WTC11 (cell line): ENCODE data around the gene EEFSEC. TPM values are rescaled to one million over a fixed set of nuclear protein-coding genes. Genes with fewer than 3 reads are reported as not detected.

Source experiments
- ATAC-seq: fragments of 200-7000 bp; cut with Tn5 transposase; 2 replicates; pipeline ENCODE4 v1.10.0; 2021; ENCODE audit warnings: mild to moderate bottlenecking, moderate library complexity
- CTCF ChIA-PET: fragments of 300-600 bp; sonication (Branson Sonifier 250); formaldehyde crosslinking; loops from one replicate; lab custom pipeline; 2021; ENCODE audit warnings: antibody characterized with exemption; lab: Charles Lee
- POLR2A ChIA-PET: fragments of 350-600 bp; sonication (Branson Sonifier 250); formaldehyde crosslinking; loops from one replicate; lab custom pipeline; 2021; ENCODE audit warnings: antibody characterized with exemption; lab: Charles Lee
- DNase-seq: peaks from one replicate; pipeline ENCODE4 v3.0.0; 2021; ENCODE audit warnings: low spot score
- H3K27ac Mint-ChIP-seq: 2 replicates; pipeline ENCODE4 v1.8.0; 2021; ENCODE audit warnings: mixed read lengths
- H3K27me3 Mint-ChIP-seq: 2 replicates; pipeline ENCODE4 v1.8.0; 2021; ENCODE audit warnings: low read depth, mild to moderate bottlenecking, moderate library complexity, mixed read lengths
- H3K36me3 Mint-ChIP-seq: 2 replicates; pipeline ENCODE4 v1.8.0; 2021; ENCODE audit warnings: mixed read lengths
- H3K4me1 Mint-ChIP-seq: 2 replicates; pipeline ENCODE4 v1.8.0; 2022; ENCODE audit warnings: mixed read lengths
- H3K4me3 Mint-ChIP-seq: 2 replicates; pipeline ENCODE4 v1.8.0; 2021; ENCODE audit warnings: mild to moderate bottlenecking, moderate library complexity, mixed read lengths
- H3K9me3 Mint-ChIP-seq: 2 replicates; pipeline ENCODE4 v1.8.0; 2021; ENCODE audit warnings: mixed read lengths
- CREB1 ChIP-seq: sonication (generic); formaldehyde crosslinking; IDR thresholded peaks from 2 replicates; pipeline ENCODE4 v1.8.0; 2023; ENCODE audit warnings: mild to moderate bottlenecking, missing genetic modification reagents
- E2F1 ChIP-seq: sonication (generic); formaldehyde crosslinking; IDR thresholded peaks from 2 replicates; pipeline ENCODE4 v1.8.0; 2022; ENCODE audit warnings: mild to moderate bottlenecking, missing genetic modification reagents
- E2F4 ChIP-seq: sonication (generic); formaldehyde crosslinking; IDR thresholded peaks from 2 replicates; pipeline ENCODE4 v1.8.1; 2022; ENCODE audit warnings: low read depth, mild to moderate bottlenecking, moderate library complexity, missing genetic modification reagents, borderline replicate concordance
- ETV6 ChIP-seq: sonication (generic); formaldehyde crosslinking; IDR thresholded peaks from 2 replicates; pipeline ENCODE4 v1.8.1; 2022; ENCODE audit warnings: mild to moderate bottlenecking, missing genetic modification reagents
- GABPB1 ChIP-seq: sonication (generic); formaldehyde crosslinking; IDR thresholded peaks from 2 replicates; pipeline ENCODE4 v1.8.1; 2023; ENCODE audit warnings: mild to moderate bottlenecking, missing genetic modification reagents
- JAZF1 ChIP-seq: fragments of 250-450 bp; sonication (Bioruptor Pico); IDR thresholded peaks from 2 replicates; pipeline ENCODE4 v1.9.0; 2021; ENCODE audit warnings: moderate library complexity, mild to moderate bottlenecking, inconsistent platforms
- MLX ChIP-seq: sonication (generic); formaldehyde crosslinking; IDR thresholded peaks from 2 replicates; pipeline ENCODE4 v1.8.1; 2023; ENCODE audit warnings: mild to moderate bottlenecking, missing genetic modification reagents, moderate library complexity
- NFE2L1 ChIP-seq: sonication (generic); formaldehyde crosslinking; IDR thresholded peaks from 2 replicates; pipeline ENCODE4 v1.8.1; 2023; ENCODE audit warnings: missing genetic modification reagents
- OVOL2 ChIP-seq: fragments of 250-450 bp; sonication (Bioruptor Pico); IDR thresholded peaks from 2 replicates; pipeline ENCODE4 v1.9.0; 2021; ENCODE audit warnings: mild to moderate bottlenecking, borderline replicate concordance
- TEAD1 ChIP-seq: sonication (generic); formaldehyde crosslinking; IDR thresholded peaks from 2 replicates; pipeline ENCODE4 v1.8.0; 2022; ENCODE audit warnings: mild to moderate bottlenecking, missing genetic modification reagents
- TP53 ChIP-seq: sonication (generic); formaldehyde crosslinking; IDR thresholded peaks from 2 replicates; pipeline ENCODE4 v1.8.1; 2023; ENCODE audit warnings: mild to moderate bottlenecking, missing genetic modification reagents
- ZBTB21 ChIP-seq: sonication (generic); formaldehyde crosslinking; IDR thresholded peaks from 2 replicates; pipeline ENCODE4 v1.8.1; 2023; ENCODE audit warnings: mild to moderate bottlenecking, missing genetic modification reagents, borderline replicate concordance
- ZNF121 ChIP-seq: sonication (generic); formaldehyde crosslinking; IDR thresholded peaks from 2 replicates; pipeline ENCODE4 v1.8.0; 2023; ENCODE audit warnings: missing genetic modification reagents
- ZNF138 ChIP-seq: sonication (generic); formaldehyde crosslinking; conservative IDR thresholded peaks from 2 replicates; pipeline ENCODE4 v1.8.1; 2022; ENCODE audit warnings: mild to moderate bottlenecking, moderate library complexity, missing genetic modification reagents
- ZNF219 ChIP-seq: sonication (generic); formaldehyde crosslinking; IDR thresholded peaks from 2 replicates; pipeline ENCODE4 v1.8.0; 2023; ENCODE audit warnings: missing genetic modification reagents, mild to moderate bottlenecking, borderline replicate concordance
- ZNF263 ChIP-seq: sonication (generic); formaldehyde crosslinking; IDR thresholded peaks from 2 replicates; pipeline ENCODE4 v1.8.1; 2022; ENCODE audit warnings: low read depth, mild to moderate bottlenecking, moderate library complexity, missing genetic modification reagents
- ZNF396 ChIP-seq: fragments of 250-450 bp; sonication (Bioruptor Pico); IDR thresholded peaks from 2 replicates; pipeline ENCODE4 v1.8.0; 2021; ENCODE audit warnings: mild to moderate bottlenecking, moderate library complexity, borderline replicate concordance
- total RNA-seq: library from RNA; stranded (reverse); gene quantifications from 3 replicates; pipeline ENCODE4 v1.2.3, GENCODE V29; 2021
- TF ChIP-seq, protein P1 (sequence below): sonication (generic); formaldehyde crosslinking; IDR thresholded peaks from 2 replicates; pipeline ENCODE4 v1.8.1; 2022; ENCODE audit warnings: missing genetic modification reagents, borderline replicate concordance
- TF ChIP-seq, protein P2 (sequence below): sonication (generic); formaldehyde crosslinking; IDR thresholded peaks from 2 replicates; pipeline ENCODE4 v1.8.1; 2023; ENCODE audit warnings: mild to moderate bottlenecking, missing genetic modification reagents
- TF ChIP-seq, protein P3 (sequence below): fragments of 200-600 bp; IDR thresholded peaks from 2 replicates; pipeline ENCODE4 v1.8.0; 2022; ENCODE audit warnings: antibody characterized with exemption

Gene EEFSEC
- total RNA-seq, 1 experiment from 2014 or later, result 13.7 TPM

GRCh38 chr3:128149650-128150049 is 3.6 kb upstream of the EEFSEC start (continued):
- TF ChIP-seq, protein P1, sequence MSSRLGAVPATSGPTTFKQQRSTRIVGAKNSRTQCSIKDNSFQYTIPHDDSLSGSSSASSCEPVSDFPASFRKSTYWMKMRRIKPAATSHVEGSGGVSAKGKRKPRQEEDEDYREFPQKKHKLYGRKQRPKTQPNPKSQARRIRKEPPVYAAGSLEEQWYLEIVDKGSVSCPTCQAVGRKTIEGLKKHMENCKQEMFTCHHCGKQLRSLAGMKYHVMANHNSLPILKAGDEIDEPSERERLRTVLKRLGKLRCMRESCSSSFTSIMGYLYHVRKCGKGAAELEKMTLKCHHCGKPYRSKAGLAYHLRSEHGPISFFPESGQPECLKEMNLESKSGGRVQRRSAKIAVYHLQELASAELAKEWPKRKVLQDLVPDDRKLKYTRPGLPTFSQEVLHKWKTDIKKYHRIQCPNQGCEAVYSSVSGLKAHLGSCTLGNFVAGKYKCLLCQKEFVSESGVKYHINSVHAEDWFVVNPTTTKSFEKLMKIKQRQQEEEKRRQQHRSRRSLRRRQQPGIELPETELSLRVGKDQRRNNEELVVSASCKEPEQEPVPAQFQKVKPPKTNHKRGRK (CRISPR knock-in tag), result no peak
- TF ChIP-seq ZNF121 (CRISPR knock-in tag) (no peak), CREB1 (no peak), TEAD1 (CRISPR knock-in tag) (no peak), ETV6 (CRISPR knock-in tag) (no peak), NFE2L1 (CRISPR knock-in tag) (no peak)
- TF ChIP-seq, protein P2, sequence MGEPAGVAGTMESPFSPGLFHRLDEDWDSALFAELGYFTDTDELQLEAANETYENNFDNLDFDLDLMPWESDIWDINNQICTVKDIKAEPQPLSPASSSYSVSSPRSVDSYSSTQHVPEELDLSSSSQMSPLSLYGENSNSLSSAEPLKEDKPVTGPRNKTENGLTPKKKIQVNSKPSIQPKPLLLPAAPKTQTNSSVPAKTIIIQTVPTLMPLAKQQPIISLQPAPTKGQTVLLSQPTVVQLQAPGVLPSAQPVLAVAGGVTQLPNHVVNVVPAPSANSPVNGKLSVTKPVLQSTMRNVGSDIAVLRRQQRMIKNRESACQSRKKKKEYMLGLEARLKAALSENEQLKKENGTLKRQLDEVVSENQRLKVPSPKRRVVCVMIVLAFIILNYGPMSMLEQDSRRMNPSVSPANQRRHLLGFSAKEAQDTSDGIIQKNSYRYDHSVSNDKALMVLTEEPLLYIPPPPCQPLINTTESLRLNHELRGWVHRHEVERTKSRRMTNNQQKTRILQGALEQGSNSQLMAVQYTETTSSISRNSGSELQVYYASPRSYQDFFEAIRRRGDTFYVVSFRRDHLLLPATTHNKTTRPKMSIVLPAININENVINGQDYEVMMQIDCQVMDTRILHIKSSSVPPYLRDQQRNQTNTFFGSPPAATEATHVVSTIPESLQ (CRISPR knock-in tag), result no peak

- DNase-seq (no peak), ATAC-seq (no peak)
- no peak overlapping the region for H3K27ac Mint-ChIP-seq
- ChIA-PET CTCF (no interaction called here), POLR2A (no interaction called here)
- peaks cover 10% of the 10 kb centered on the region for H3K9me3 Mint-ChIP-seq
- H3K4me3 Mint-ChIP-seq, result no peak overlapping the region
- H3K27me3 Mint-ChIP-seq, result peaks cover 10% of the 10 kb centered on the region
- TF ChIP-seq ZNF219 (CRISPR knock-in tag) (no peak), GABPB1 (CRISPR knock-in tag) (peak; percentile 53; the same call in 1 of the 2 replicates), ZNF396 (CRISPR knock-in tag) (no peak), NFE2L1 (CRISPR knock-in tag) (no peak)
- 0 out of 2 replicates have a peak, but pooled peaks cover 3% of the 10 kb centered on the region for H3K4me1 Mint-ChIP-seq
- H3K36me3 Mint-ChIP-seq, result peaks cover 12% of the 10 kb centered on the region
Measured at GRCh38 chr3:128151758-128152274, 1.5 kb upstream of the EEFSEC start.

DNA sequence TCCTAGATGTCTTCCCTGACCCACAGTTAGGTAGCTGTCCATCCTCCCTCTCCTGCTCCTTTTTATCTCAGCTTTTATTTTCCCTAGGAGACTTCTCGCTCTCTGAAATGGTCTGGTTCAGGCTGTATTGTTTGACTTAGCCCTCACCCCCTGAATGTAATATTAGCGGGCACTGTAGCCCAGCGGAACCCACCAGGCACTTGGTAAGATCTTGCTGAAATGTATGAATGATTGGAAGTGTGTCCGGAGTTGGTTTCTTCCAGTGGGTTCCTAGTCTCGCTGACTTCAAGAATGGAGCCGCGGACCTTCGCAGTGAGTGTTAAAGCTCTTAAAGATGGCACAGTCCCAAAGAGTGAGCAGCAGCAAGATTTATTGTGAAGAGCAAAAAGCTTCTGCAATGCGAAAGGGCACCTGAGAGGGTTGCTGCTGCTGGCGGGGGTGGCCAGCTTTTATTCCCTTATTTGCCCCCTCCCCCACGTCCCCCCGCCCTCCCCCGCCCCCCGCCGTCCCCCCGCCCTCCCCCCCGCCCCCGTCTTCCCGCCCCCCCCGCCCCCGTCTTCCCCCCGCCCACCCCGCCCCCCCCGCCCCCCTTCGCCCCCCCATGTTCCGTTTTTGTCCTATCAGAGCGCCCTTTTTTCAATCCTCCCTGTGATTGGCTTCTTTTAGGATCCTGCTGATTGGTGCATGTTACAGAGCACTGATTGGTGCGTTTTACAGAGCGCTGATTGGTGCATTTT is 694 bp upstream of the EEFSEC start:
- ATAC-seq, result no peak
- peak overlapping the region; percentile 94; the same call in 1 of the 2 replicates for H3K27ac Mint-ChIP-seq
- no peak for DNase-seq
- TF ChIP-seq GABPB1 (CRISPR knock-in tag) (no peak), E2F4 (CRISPR knock-in tag) (no peak), E2F1 (CRISPR knock-in tag) (no peak), ZNF263 (CRISPR knock-in tag) (no peak), ZNF138 (CRISPR knock-in tag) (no peak), TP53 (no peak), MLX (CRISPR knock-in tag) (no peak), ZBTB21 (CRISPR knock-in tag) (no peak), JAZF1 (CRISPR knock-in tag) (no peak), OVOL2 (CRISPR knock-in tag) (no peak)
- TF ChIP-seq, protein P3, sequence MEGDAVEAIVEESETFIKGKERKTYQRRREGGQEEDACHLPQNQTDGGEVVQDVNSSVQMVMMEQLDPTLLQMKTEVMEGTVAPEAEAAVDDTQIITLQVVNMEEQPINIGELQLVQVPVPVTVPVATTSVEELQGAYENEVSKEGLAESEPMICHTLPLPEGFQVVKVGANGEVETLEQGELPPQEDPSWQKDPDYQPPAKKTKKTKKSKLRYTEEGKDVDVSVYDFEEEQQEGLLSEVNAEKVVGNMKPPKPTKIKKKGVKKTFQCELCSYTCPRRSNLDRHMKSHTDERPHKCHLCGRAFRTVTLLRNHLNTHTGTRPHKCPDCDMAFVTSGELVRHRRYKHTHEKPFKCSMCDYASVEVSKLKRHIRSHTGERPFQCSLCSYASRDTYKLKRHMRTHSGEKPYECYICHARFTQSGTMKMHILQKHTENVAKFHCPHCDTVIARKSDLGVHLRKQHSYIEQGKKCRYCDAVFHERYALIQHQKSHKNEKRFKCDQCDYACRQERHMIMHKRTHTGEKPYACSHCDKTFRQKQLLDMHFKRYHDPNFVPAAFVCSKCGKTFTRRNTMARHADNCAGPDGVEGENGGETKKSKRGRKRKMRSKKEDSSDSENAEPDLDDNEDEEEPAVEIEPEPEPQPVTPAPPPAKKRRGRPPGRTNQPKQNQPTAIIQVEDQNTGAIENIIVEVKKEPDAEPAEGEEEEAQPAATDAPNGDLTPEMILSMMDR, result no peak
- TF ChIP-seq, protein P1 (CRISPR knock-in tag), result no peak

More for the DNA sequence above, 694 bp upstream of the EEFSEC start:
- peak overlapping the region; percentile 81 for H3K4me3 Mint-ChIP-seq
- peaks cover 16% of the 10 kb centered on the region for H3K9me3 Mint-ChIP-seq
- peaks cover 20% of the 10 kb centered on the region for H3K36me3 Mint-ChIP-seq
- 0 out of 2 replicates have a peak, but pooled peaks cover 3% of the 10 kb centered on the region for H3K4me1 Mint-ChIP-seq
- H3K27me3 Mint-ChIP-seq, result peaks cover 10% of the 10 kb centered on the region
- CTCF ChIA-PET, result interaction anchor here (1.0 to 1.7 kb wide), 5 partner anchors 18 to 74 kb away, joined by 3 to 5 read pairs (median 4); partner anchors contain the start of gene RUVBL1
- POLR2A ChIA-PET, result interaction anchor here (0.7 to 1.1 kb wide), 2 partner anchors 29 to 345 kb away, joined by 3 to 4 read pairs; partner anchors contain the start of gene RUVBL1
